Glutamatergic neuron (in vitro differentiated cells): ENCODE measurements around the gene UBE2E2. TPM values are rescaled to one million over a fixed set of nuclear protein-coding genes. Genes with fewer than 3 reads are reported as not detected.

Experiments used
- DNase-seq: peaks from one replicate; pipeline ENCODE4 v3.0.0; 2022
- H3K27ac Mint-ChIP-seq: one replicate; pipeline ENCODE4 v1.8.0; 2020; ENCODE audit warnings: mild to moderate bottlenecking, mixed read lengths, inconsistent platforms; ENCODE audit not compliant: unreplicated experiment
- H3K27me3 Mint-ChIP-seq: one replicate; pipeline ENCODE4 v1.8.0; 2020; ENCODE audit warnings: mild to moderate bottlenecking, moderate library complexity, mixed read lengths, inconsistent platforms; ENCODE audit not compliant: unreplicated experiment
- H3K36me3 Mint-ChIP-seq: one replicate; pipeline ENCODE4 v1.8.0; 2020; ENCODE audit warnings: mild to moderate bottlenecking, mixed read lengths, inconsistent platforms; ENCODE audit not compliant: unreplicated experiment
- H3K4me1 Mint-ChIP-seq: one replicate; pipeline ENCODE4 v1.8.0; 2020; ENCODE audit warnings: mild to moderate bottlenecking, low read depth, mixed read lengths, inconsistent platforms; ENCODE audit not compliant: unreplicated experiment
- H3K4me3 Mint-ChIP-seq: one replicate; pipeline ENCODE4 v1.8.0; 2020; ENCODE audit warnings: mild to moderate bottlenecking, mixed read lengths, inconsistent platforms; ENCODE audit not compliant: unreplicated experiment
- H3K9me3 Mint-ChIP-seq: one replicate; pipeline ENCODE4 v1.8.0; 2020; ENCODE audit warnings: mild to moderate bottlenecking, moderate library complexity, mixed read lengths, inconsistent platforms; ENCODE audit not compliant: unreplicated experiment
- total RNA-seq: library from RNA; stranded (reverse); fragmentation: NEBNext Ultra II Directional; extraction: Animal tissue kit (Norgen Biotek cat#: 25700); gene quantifications from one replicate; pipeline ENCODE4 v1.2.1, GENCODE V29; 2021; ENCODE audit not compliant: unreplicated experiment
- TF ChIP-seq, protein P1 (sequence below): fragments of 200-600 bp; sonication (generic); IDR thresholded peaks from one replicate; pipeline ENCODE4 v1.5.0; 2021; ENCODE audit not compliant: partially characterized antibody, unreplicated experiment

The UBE2E2 gene
- total RNA-seq, 1 donor from 2014 or later: 40.6 TPM

GRCh38 chr3:23493889-23494288 lies 290.8 kb downstream of the UBE2E2 start:
- Mint-ChIP-seq H3K27me3 (no peaks in the 10 kb centered on the region), H3K27ac (no peak overlapping the region), H3K4me1 (no peaks in the 10 kb centered on the region), H3K9me3 (peaks cover 3% of the 10 kb centered on the region), H3K36me3 (no peaks in the 10 kb centered on the region), H3K4me3 (no peak overlapping the region)
- TF ChIP-seq, protein P1, sequence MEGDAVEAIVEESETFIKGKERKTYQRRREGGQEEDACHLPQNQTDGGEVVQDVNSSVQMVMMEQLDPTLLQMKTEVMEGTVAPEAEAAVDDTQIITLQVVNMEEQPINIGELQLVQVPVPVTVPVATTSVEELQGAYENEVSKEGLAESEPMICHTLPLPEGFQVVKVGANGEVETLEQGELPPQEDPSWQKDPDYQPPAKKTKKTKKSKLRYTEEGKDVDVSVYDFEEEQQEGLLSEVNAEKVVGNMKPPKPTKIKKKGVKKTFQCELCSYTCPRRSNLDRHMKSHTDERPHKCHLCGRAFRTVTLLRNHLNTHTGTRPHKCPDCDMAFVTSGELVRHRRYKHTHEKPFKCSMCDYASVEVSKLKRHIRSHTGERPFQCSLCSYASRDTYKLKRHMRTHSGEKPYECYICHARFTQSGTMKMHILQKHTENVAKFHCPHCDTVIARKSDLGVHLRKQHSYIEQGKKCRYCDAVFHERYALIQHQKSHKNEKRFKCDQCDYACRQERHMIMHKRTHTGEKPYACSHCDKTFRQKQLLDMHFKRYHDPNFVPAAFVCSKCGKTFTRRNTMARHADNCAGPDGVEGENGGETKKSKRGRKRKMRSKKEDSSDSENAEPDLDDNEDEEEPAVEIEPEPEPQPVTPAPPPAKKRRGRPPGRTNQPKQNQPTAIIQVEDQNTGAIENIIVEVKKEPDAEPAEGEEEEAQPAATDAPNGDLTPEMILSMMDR: no peak
- no peak for DNase-seq

DNA sequence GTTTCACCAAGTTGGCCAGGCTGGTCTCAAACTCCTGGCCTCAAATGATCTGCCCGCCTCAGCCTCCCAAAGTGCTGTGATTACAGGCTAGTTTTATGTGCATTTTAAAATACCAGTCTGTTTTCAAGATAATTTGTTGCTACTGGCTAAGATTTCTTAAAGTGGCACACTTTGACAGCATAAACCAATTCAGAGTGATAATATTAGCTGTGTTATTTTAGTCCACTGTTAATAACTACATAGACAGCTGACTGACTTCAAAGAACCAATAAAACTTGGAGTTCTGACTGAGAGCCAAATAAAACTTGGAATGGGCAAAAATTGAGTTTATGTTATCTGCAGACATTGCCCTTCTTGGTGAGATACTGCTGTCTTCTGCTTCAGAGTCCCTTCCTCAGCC lies 291.8 kb downstream of the UBE2E2 start:
- Mint-ChIP-seq H3K36me3 (no peaks in the 10 kb centered on the region), H3K4me1 (no peaks in the 10 kb centered on the region), H3K27ac (no peak overlapping the region), H3K4me3 (no peak overlapping the region), H3K9me3 (peaks cover 3% of the 10 kb centered on the region), H3K27me3 (no peaks in the 10 kb centered on the region)
- no peak for DNase-seq
- TF ChIP-seq, protein P1: no peak

DNA sequence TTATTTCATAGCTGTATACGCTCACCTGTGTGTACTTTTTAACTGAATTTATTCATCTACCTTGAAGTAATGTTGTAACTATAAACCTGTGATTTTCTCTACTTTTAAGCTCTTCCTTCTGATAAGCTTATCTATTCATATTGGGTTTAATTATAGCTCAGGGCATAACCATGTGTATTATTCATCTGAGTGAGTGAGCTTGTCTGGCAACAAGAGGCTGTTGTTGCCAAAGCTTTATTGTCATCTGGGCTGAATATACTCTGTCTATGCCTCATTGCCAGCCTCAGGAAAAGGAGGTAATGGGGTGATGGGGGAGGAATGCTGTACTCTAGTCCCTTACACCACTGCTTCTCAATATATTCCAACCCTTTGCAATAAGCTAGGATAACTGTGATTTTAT lies 292.4 kb downstream of the UBE2E2 start:
- Mint-ChIP-seq H3K9me3 (peaks cover 3% of the 10 kb centered on the region), H3K27me3 (no peaks in the 10 kb centered on the region), H3K4me1 (no peaks in the 10 kb centered on the region), H3K4me3 (no peak overlapping the region), H3K36me3 (no peaks in the 10 kb centered on the region), H3K27ac (no peak overlapping the region)
- DNase-seq: no peak
- TF ChIP-seq, protein P1: no peak

GRCh38 chr3:23496165-23496564 lies 293.0 kb downstream of the UBE2E2 start:
- DNase-seq: no peak
- no peak overlapping the region for H3K4me3 Mint-ChIP-seq
- no peak overlapping the region for H3K27ac Mint-ChIP-seq
- no peaks in the 10 kb centered on the region for H3K27me3 Mint-ChIP-seq
- H3K4me1 Mint-ChIP-seq: no peaks in the 10 kb centered on the region
- H3K36me3 Mint-ChIP-seq: no peaks in the 10 kb centered on the region
- TF ChIP-seq, protein P1: no peak
- peaks cover 1% of the 10 kb centered on the region for H3K9me3 Mint-ChIP-seq

GRCh38 chr3:23497156-23497555 lies 294.0 kb downstream of the UBE2E2 start:
- Mint-ChIP-seq H3K4me1 (no peaks in the 10 kb centered on the region), H3K9me3 (no peaks in the 10 kb centered on the region), H3K27me3 (no peaks in the 10 kb centered on the region), H3K36me3 (no peaks in the 10 kb centered on the region), H3K27ac (no peak overlapping the region), H3K4me3 (no peak overlapping the region)
- no peak for DNase-seq
- TF ChIP-seq, protein P1: no peak
